Hepatocyte (in vitro differentiated cells): ENCODE data around the gene ACTR3. TPM values are rescaled to one million over a fixed set of nuclear protein-coding genes. Genes with fewer than 3 reads are reported as not detected.
"Not testable (repeated sequence)": the region's sequence is repeated elsewhere in the genome, so short reads cannot be mapped to it uniquely, and the experiment has no call there.

ENCODE experiments used
- DNase-seq: peaks from one replicate; pipeline ENCODE4 v3.0.0-alpha.2; 2016; ENCODE audit warnings: low spot score
- H2AFZ ChIP-seq: fragments of 200-600 bp; sonication (generic); 2 replicates; pipeline ENCODE4 v1.6.0; 2016; ENCODE audit warnings: antibody characterized with exemption, mild to moderate bottlenecking
- H3K27ac ChIP-seq: fragments of 200-600 bp; sonication (generic); 2 replicates; pipeline ENCODE4 v1.5.1; 2016; ENCODE audit warnings: mild to moderate bottlenecking
- H3K27me3 ChIP-seq: fragments of 200-600 bp; sonication (generic); 2 replicates; pipeline ENCODE4 v1.6.1; 2016
- H3K36me3 ChIP-seq: fragments of 200-600 bp; sonication (generic); replicated peaks from 2 replicates; pipeline ENCODE4 v1.5.1; 2016; ENCODE audit warnings: low read depth; ENCODE audit not compliant: insufficient read depth
- H3K4me1 ChIP-seq: fragments of 200-600 bp; sonication (generic); 2 replicates; pipeline ENCODE4 v1.5.1; 2016; ENCODE audit warnings: mild to moderate bottlenecking, moderate library complexity; ENCODE audit not compliant: insufficient read depth
- H3K4me2 ChIP-seq: fragments of 200-600 bp; sonication (generic); 2 replicates; pipeline ENCODE4 v1.6.0; 2016
- H3K4me3 ChIP-seq: fragments of 200-600 bp; sonication (generic); 2 replicates; pipeline ENCODE4 v1.5.1; 2016; ENCODE audit warnings: mild to moderate bottlenecking
- H3K79me2 ChIP-seq: fragments of 200-600 bp; sonication (generic); 2 replicates; pipeline ENCODE4 v1.6.0; 2017; ENCODE audit warnings: mild to moderate bottlenecking
- H3K9me2 ChIP-seq: fragments of 200-600 bp; sonication (generic); replicated peaks from 2 replicates; pipeline ENCODE4 v1.6.0; 2017; ENCODE audit warnings: mild to moderate bottlenecking; ENCODE audit not compliant: insufficient read depth
- H3K9me3 ChIP-seq: fragments of 200-600 bp; sonication (generic); 2 replicates; pipeline ENCODE4 v1.5.1; 2016; ENCODE audit warnings: low read depth, mild to moderate bottlenecking
- H4K20me1 ChIP-seq: fragments of 200-600 bp; sonication (generic); 2 replicates; pipeline ENCODE4 v1.6.0; 2016; ENCODE audit warnings: mild to moderate bottlenecking; ENCODE audit not compliant: insufficient read depth, poor library complexity, severe bottlenecking
- EZH2 ChIP-seq: fragments of 200-600 bp; sonication (generic); IDR thresholded peaks from 2 replicates; pipeline ENCODE4 v1.6.1; 2016; ENCODE audit warnings: antibody characterized with exemption, mild to moderate bottlenecking, borderline replicate concordance
- EZH2phosphoT487 ChIP-seq: fragments of 200-600 bp; sonication (generic); IDR thresholded peaks from one replicate; pipeline ENCODE4 v1.6.1; 2018; ENCODE audit warnings: antibody characterized with exemption, mild to moderate bottlenecking, low read depth, moderate library complexity; ENCODE audit not compliant: unreplicated experiment, severe bottlenecking
- WGBS: methylation state at CpG from one replicate; pipeline ENCODE4 v1.1.6; 2016; ENCODE audit warnings: low lambda C conversion rate; ENCODE audit errors: missing lambda C conversion rate; 5-methylcytosine and 5-hydroxymethylcytosine counted together
- polyA plus RNA-seq: library from polyadenylated mRNA; unstranded; fragments of >200 nt; fragmentation: Nextera tagmentation; extraction: Ambion mirVana; gene quantifications from 2 replicates; pipeline ENCODE4 v1.2.1, GENCODE V29; 2016
- total RNA-seq: library from RNA; depleted of rRNA; stranded (reverse); fragments of >200 nt; gene quantifications from 2 replicates; pipeline ENCODE4 v1.2.3, GENCODE V29; 2014
- TF ChIP-seq, protein P1 (sequence below): fragments of 200-600 bp; sonication (generic); IDR thresholded peaks from 2 replicates; pipeline ENCODE4 v1.5.1; 2016; ENCODE audit warnings: antibody characterized with exemption, mild to moderate bottlenecking; ENCODE audit not compliant: poor library complexity

The ACTR3 gene
- total and polyA plus RNA-seq, 2 experiments from 2014 or later, result 140 to 194 TPM

GRCh38 chr2:113845261-113845660 is 44.6 kb upstream of the ACTR3 start:
- Histone ChIP-seq H3K27ac (no peak overlapping the region), H3K9me3 (no peaks in the 10 kb centered on the region), H3K79me2 (no peaks in the 10 kb centered on the region), H3K36me3 (no peaks in the 10 kb centered on the region), H3K4me1 (no peaks in the 10 kb centered on the region), H3K4me2 (no peak overlapping the region), H4K20me1 (no peaks in the 10 kb centered on the region), H3K9me2 (no peaks in the 10 kb centered on the region), H3K27me3 (no peaks in the 10 kb centered on the region), H3K4me3 (no peak overlapping the region), H2AFZ (no peak overlapping the region)
- WGBS, result 57% methylated on average over 3 of the region's 3 CpGs
- no peak for TF ChIP-seq EZH2
- TF ChIP-seq, protein P1, sequence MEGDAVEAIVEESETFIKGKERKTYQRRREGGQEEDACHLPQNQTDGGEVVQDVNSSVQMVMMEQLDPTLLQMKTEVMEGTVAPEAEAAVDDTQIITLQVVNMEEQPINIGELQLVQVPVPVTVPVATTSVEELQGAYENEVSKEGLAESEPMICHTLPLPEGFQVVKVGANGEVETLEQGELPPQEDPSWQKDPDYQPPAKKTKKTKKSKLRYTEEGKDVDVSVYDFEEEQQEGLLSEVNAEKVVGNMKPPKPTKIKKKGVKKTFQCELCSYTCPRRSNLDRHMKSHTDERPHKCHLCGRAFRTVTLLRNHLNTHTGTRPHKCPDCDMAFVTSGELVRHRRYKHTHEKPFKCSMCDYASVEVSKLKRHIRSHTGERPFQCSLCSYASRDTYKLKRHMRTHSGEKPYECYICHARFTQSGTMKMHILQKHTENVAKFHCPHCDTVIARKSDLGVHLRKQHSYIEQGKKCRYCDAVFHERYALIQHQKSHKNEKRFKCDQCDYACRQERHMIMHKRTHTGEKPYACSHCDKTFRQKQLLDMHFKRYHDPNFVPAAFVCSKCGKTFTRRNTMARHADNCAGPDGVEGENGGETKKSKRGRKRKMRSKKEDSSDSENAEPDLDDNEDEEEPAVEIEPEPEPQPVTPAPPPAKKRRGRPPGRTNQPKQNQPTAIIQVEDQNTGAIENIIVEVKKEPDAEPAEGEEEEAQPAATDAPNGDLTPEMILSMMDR, result no peak
- no peak for TF ChIP-seq EZH2phosphoT487
- DNase-seq, result no peak

DNA sequence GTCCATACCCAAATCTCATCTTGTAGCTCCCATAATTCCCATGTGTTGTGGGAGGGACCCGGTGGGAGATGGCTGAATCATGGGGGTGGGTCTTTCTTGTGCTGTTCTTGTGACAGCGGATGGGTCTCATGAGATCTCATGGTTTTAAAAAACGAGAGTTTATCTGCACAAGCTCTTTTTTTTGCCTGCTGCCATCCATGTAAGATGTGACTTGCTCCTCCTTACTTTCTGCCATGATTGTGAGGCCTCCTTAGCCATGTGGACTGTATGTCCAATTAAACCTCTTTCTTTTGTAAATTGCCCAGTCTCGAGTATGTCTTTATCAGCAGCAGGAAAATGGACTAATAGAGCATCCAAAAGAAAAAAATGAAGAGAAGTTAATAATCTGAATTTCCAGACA is 44.1 kb upstream of the ACTR3 start:
- not testable (repeated sequence) for H2AFZ ChIP-seq, H3K9me3 ChIP-seq, H3K27me3 ChIP-seq, H3K4me2 ChIP-seq, H3K79me2 ChIP-seq, H4K20me1 ChIP-seq, H3K36me3 ChIP-seq, H3K9me2 ChIP-seq, H3K27ac ChIP-seq, H3K4me3 ChIP-seq, DNase-seq, H3K4me1 ChIP-seq
- WGBS, result 85% methylated on average over 4 of the region's 4 CpGs

DNA sequence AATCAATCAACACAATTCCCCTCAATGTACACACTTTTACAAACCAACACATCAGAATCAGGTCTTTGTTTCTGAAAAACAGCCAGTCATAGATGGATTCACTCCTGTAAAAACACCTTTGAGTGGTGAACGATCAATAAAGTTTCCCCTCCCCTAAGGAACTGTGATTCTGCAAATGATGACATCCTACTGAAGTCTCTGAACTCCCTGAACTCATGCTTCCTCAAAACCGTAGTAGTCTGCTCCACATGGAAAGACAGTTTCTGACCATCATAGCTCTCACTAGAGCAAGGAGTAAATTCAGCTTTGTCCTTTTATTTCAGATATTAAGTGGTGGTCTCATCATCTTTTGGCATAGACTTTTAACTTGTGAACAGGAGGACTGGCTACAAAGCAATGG is 43.5 kb upstream of the ACTR3 start:
- TF ChIP-seq, protein P1, result no peak
- no peak for TF ChIP-seq EZH2phosphoT487
- TF ChIP-seq EZH2, result no peak
- Histone ChIP-seq H3K9me2 (no peaks in the 10 kb centered on the region), H3K4me2 (no peak overlapping the region), H3K4me3 (no peak overlapping the region), H3K27ac (no peak overlapping the region), H3K79me2 (no peaks in the 10 kb centered on the region), H3K4me1 (no peaks in the 10 kb centered on the region), H4K20me1 (no peaks in the 10 kb centered on the region), H3K36me3 (no peaks in the 10 kb centered on the region), H3K27me3 (no peaks in the 10 kb centered on the region), H3K9me3 (no peaks in the 10 kb centered on the region), H2AFZ (no peak overlapping the region)
- DNase-seq, result no peak
- WGBS, result 96% methylated on average over 2 of the region's 2 CpGs

- H3K36me3 ChIP-seq, result no peaks in the 10 kb centered on the region
- no peaks in the 10 kb centered on the region for H4K20me1 ChIP-seq
- no peaks in the 10 kb centered on the region for H3K9me2 ChIP-seq
- H3K27ac ChIP-seq, result no peak overlapping the region
- DNase-seq, result no peak
- H3K4me2 ChIP-seq, result no peak overlapping the region
- H3K79me2 ChIP-seq, result no peaks in the 10 kb centered on the region
- 95% methylated on average over 4 of the region's 4 CpGs for WGBS
- H3K27me3 ChIP-seq, result no peaks in the 10 kb centered on the region
- no peaks in the 10 kb centered on the region for H3K9me3 ChIP-seq
- H3K4me3 ChIP-seq, result no peak overlapping the region
- H3K4me1 ChIP-seq, result no peaks in the 10 kb centered on the region
- no peak for TF ChIP-seq EZH2
- TF ChIP-seq, protein P1, result no peak
- no peak for TF ChIP-seq EZH2phosphoT487
- no peak overlapping the region for H2AFZ ChIP-seq
Observed at GRCh38 chr2:113847144-113847543, 42.7 kb upstream of the ACTR3 start.
